NCI-H510A (cell line): Measurements from ENCODE around the gene TACR1.
"Not testable (repeated sequence)": the region's sequence is repeated elsewhere in the genome, so short reads cannot be mapped to it uniquely, and the experiment has no call there.

Source experiments
- DNase-seq: peaks from one replicate; lab custom pipeline; 2025; lab: John Stamatoyannopoulos, UW

TACR1 gene

DNA sequence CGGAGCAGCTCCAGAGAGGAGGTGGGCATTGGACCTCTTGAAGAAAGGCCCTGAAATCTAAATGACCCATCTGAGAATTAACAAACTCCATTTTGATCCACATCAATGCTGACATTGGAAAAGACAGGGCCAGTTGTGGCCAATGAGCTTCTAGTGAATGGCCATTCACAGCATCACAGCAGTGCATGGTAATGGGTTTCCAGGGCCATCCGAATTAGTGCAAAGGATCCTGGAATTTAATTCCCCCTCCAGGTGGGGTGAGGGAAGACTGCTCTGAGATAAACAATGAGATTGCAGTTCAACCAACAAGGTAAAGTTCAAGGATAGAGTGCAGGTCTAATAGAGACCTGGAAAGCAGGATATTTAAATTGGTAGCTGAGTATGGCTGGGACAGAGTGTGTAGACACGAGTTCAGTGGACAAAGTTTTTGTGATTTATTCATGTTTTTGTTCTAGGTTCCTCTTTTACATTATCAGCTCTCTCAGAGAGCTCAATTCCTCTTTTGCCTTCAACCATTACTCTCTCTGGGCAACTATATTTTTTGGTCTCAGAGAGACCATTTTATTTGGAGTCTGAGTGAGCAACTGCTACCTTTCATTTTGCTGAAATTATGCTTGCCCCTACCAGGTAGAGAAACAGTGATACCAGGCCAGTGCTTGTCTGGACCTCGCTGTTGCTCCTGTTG is 5.0 kb downstream of the TACR1 start:
- DNase-seq: no peak

GRCh38 chr2:75192496-75192895 is 6.8 kb downstream of the TACR1 start:
- DNase-seq: no peak

DNA sequence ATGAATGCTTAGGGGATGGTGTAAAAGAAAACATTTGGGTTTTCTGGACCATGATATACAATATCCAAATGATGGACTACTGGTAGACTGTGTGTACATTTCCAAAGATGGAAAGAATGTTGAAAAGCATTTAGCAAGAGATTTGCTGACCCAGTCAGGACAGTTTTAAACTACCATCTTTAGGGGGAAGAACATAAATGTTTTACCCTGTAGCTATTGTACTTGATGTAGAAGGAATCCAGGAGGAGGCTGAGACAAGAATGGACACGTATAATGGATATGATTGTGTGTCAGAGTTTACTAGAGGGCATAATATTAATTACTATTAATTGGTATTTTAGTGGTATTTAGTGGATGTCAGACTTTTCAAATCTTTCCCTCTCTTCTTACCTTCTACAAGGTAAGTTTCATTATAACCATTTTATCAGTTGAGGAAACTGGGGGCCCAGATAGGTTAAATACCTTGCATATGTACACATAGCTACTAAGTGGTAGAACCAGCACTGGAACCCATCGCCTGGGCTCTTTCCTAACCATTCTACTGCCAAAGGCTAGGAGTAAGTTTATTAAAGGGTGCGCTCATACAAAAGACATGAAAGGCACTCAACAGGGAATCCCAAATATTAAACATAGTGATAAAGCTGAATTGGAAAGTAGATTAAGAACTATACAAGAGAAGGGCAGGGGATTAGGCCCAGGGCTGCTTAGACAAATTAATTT is 8.9 kb downstream of the TACR1 start:
- no peak for DNase-seq

GRCh38 chr2:75186821-75187220 is 12.5 kb downstream of the TACR1 start:
- DNase-seq: no peak

GRCh38 chr2:75182606-75183005 is 16.7 kb downstream of the TACR1 start:
- no peak for DNase-seq

DNA sequence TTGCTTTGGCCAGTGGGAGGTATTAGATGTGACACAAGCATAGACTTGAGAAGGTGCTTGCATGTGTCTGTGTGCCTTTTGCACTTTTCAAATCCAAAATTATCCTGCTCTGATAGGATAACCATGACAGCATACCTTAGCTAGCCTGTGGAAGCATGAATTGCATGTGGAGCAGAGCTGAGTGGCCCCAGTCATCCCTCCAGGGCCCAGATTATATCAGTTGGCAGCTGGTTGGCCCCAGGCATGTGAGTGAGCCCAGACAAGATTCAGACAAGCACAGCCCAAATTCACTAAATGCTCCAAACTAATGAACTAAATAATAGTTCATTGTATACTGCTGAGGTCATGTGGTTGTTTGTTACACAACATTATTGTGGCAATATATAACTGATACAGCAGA is 18.8 kb downstream of the TACR1 start:
- DNase-seq: no peak

DNA sequence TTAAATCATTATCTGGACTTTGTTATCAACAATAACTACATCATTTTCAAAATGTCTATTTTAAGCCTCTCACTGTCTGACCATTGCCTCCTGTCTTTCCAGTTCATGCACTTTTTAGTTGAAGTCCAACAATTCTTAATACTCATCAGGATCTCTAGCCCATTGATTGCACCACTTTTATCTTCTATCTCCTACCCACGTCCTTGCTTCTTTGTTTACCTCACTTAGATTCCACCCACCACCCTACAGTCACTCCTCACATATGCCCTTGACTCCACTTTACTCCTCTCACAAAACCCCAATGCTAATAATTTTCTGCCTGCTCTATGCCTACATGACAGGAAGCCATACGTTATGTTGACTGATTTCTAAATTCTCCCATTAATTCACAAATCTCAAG is 21.9 kb downstream of the TACR1 start:
- no peak for DNase-seq

- no peak for DNase-seq
These were observed 23.9 kb downstream of the TACR1 start for GRCh38 chr2:75175456-75175855.

- DNase-seq: no peak
These were observed 24.3 kb downstream of the TACR1 start for GRCh38 chr2:75174981-75175380.

GRCh38 chr2:75174519-75174918 is 24.8 kb downstream of the TACR1 start:
- no peak for DNase-seq

DNA sequence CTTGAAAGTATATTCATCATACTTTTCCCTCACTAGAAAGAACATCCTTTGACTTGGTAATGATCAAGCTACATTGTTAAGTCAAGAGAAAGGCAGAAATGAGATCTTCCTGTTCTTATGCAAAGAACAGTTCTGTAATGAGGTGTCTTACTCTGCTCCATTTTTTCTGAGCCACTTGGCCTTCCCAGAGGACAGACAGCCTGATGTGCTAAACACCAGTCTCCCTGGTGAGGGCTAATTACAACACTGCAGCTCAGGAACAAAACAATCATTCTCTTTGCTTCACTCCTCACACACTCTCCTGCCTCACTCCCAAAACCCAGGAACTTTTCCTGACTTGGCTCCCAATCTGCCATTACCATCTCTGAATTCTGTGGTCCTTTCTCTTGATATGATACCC is 25.6 kb downstream of the TACR1 start:
- no peak for DNase-seq

GRCh38 chr2:75171423-75171822 is 27.9 kb downstream of the TACR1 start:
- not testable (repeated sequence) for DNase-seq

- no peak for DNase-seq
These were observed 28.4 kb downstream of the TACR1 start for GRCh38 chr2:75170889-75171288.

DNA sequence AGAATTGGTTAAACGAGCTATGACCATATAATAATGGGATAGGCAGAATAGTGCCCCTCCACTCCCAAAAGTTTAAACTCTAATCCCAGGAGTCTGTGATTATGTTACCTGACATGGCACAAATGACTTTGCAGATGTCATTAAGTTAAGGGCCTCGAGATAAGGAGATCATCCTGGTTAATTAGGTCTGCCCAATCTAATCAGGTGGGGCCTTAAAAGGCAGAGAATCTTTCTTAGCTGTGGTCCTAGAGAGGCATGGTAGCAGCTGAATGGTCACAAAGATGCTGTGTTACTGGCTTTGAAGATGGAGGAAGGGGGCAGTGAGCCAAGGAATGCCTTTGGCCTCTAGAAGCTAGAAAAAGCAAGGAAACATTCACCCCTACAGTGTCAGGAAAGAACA is 31.1 kb downstream of the TACR1 start:
- no peak for DNase-seq

DNA sequence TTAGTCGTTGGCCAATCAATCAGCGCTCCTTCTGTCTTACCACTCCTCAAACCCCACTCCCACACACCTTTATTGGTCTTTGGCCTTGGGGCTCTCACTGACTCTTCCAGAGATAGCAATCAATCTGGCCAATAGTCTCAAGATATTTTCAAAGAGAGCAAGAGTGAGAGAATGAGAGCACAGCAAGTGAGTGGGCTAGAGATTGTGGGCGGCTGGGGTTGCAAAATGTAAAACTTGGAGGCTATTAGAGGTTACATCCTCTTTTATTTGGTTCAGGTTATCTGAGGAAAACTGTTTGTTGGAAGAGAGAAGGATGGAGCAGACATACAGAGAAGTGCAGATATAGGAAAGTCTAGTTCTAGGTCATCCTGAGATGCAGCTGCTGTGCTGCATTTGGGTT is 32.8 kb downstream of the TACR1 start:
- no peak for DNase-seq

GRCh38 chr2:75162897-75163296 is 36.4 kb downstream of the TACR1 start:
- DNase-seq: no peak

- no peak for DNase-seq
These were observed 37.1 kb downstream of the TACR1 start for GRCh38 chr2:75162259-75162658.

DNA sequence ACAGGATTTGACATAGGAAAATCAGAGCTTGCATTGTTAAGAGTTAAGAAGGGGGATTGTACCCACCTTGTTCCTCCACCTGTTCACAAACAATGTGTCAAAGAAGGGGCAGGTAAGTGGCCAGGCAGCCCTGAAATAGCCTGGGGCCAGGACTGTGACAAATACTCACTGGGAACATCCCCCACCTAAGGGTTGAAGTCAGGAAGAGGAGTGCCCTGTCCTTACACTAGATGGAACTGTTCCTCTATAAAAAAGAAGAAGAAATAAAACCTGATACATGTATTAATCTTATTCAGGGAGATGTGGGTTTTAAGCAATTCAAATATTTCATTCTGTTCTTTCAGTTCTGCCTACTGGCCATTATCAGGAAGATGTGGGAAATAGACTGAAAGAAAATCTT is 41.9 kb downstream of the TACR1 start:
- DNase-seq: no peak

DNA sequence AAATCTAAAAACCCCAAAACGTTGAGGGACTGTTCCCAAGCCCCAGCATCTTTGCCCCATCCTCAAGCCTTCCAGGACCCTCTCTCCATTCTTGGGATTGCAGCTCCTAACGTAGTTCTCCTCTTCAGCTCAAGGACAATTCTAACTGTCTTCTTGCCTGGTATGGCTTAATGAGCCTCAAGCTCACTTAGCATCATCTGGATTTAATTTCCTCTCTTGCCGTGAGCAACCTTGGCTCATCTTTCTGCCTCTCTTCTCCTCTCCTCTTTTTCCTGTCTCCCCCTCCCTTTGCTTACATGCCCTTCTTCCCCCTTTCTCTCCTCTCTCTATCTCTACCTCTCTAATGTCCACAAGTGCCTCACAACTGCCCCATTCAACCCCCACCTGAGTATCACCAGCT is 44.2 kb downstream of the TACR1 start:
- DNase-seq: no peak

DNA sequence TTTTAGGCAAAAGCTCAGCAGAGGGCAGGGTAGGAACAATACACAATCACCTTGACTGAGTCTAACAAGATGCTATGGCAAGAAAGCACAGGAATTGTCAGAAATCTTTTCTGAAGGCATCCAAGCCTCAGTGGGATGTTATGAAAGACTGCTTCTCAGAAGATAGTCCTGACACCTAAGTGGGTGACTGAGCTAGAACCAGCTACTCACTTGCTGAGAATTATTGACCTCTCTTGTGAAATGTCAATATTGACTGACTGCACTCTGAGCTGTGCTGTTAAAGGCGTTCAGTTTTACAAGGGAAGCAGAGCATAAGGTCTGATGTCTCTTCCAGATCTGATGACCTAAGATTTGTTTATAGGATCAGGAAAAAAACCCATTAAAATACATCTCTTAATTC is 46.1 kb downstream of the TACR1 start:
- DNase-seq: peak; percentile 62

- DNase-seq: not testable (repeated sequence)
These were observed 47.1 kb downstream of the TACR1 start for GRCh38 chr2:75152243-75152642.

DNA sequence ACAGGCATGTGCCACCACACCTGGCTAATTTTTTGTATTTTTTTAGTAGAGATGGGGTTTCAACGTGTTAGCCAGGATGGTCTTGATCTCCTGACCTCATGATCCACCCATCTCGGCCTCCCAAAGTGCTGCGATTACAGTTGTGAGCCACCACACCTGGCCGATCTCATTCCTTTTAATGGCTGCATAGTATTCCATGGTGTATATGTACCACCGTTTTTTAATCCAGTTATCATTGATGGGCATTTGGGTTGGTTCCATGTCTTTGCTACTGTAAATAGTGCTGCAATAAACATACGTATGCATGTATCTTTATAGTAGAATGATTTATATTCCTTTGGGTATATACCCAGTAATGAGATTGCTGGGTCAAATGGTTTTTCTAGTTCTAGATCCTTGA is 51.4 kb downstream of the TACR1 start:
- DNase-seq: not testable (repeated sequence)

GRCh38 chr2:75146606-75147332 is 52.6 kb downstream of the TACR1 start:
- no peak for DNase-seq
